Measurements from ENCODE around the gene SIL1. TPM values are rescaled to one million over a fixed set of nuclear protein-coding genes. Genes with fewer than 3 reads are reported as not detected.

The SIL1 gene
- total and polyA plus RNA-seq, 9 of the 15 experiments (the other 6 are each of a cell fraction or from before 2014, with no cell fraction given) = 1.3 to 30.5 (median 18.1) TPM

DNA sequence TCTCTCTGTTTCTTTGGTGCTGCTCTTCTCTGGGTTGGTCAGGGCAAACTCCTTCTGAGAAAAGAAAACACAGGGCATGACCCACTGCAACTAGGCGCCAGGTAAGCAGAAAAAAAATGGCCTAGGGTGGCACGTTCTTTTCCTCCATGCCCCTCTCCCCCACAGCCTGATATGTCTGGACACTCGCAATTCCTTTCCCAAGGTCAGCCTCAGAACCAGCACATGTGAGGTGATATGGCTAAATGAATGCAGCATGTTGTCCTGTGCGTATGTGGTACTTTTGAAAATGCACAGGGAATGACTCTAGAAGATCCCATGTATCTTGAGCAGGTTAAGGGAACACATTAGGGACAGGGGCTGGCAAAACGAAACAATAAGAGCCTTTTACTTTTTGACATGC, 77.0 kb downstream of the SIL1 start:
- H4K20me1 ChIP-seq (replicated peaks; ENCODE audit: control insufficient read depth, insufficient read depth, low read length) = no peaks in the 10 kb centered on the region

More for the DNA sequence above, 77.0 kb downstream of the SIL1 start:
- 57% methylated on average over 5 of the region's 5 CpGs for WGBS (ENCODE audit: insufficient coverage, low coverage, missing lambda C conversion rate)
- no peaks in the 10 kb centered on the region for H3K79me2 ChIP-seq (ENCODE audit: control insufficient read depth, insufficient read depth, low read length)
- H3K27me3 ChIP-seq (ENCODE audit: control insufficient read depth in 2 of 2, insufficient read depth in 2 of 2, low read length in 2 of 2) = no peaks in the 10 kb centered on the region
- in situ Hi-C loops (cut with MboI) = no loop called here
- peaks cover 14% of the 10 kb centered on the region; the same call in 2 of the 3 replicates for H3K36me3 ChIP-seq (ENCODE audit: control insufficient read depth, insufficient read depth, low read length)
- FAIRE-seq = no peak
- ATAC-seq = no peak
- no peak overlapping the region for H2AFZ ChIP-seq (ENCODE audit: low read depth, low read length)
- intact Hi-C loops (cut with micrococcal nuclease) = no loop called here
- ChIA-PET POLR2A (no interaction called here), CTCF (ENCODE audit: low intra/inter-chr PET ratio) (no interaction called here)
- no peaks in the 10 kb centered on the region for H3K9me1 ChIP-seq (ENCODE audit: control insufficient read depth, insufficient read depth, low read length)
- H3K9ac ChIP-seq (ENCODE audit: insufficient read depth in 1 of 2, low read depth in 2 of 2, low read length in 2 of 2) = no peak overlapping the region
- no peaks in the 10 kb centered on the region for H3K4me1 ChIP-seq (replicated peaks in 1 of 2; ENCODE audit: control insufficient read depth in 2 of 2, insufficient read depth in 2 of 2, low read length in 2 of 2)
- no peaks in the 10 kb centered on the region for H3K9me3 ChIP-seq (replicated peaks; ENCODE audit: control insufficient read depth, insufficient read depth, low read depth, low read length)
- H3K4me2 ChIP-seq (ENCODE audit: insufficient read depth, low read length) = no peak overlapping the region
- DNase-seq (ENCODE audit: extremely low read depth in 1 of 4, low spot score in 3 of 4) = no peak
- TF ChIP-seq, protein P1, sequence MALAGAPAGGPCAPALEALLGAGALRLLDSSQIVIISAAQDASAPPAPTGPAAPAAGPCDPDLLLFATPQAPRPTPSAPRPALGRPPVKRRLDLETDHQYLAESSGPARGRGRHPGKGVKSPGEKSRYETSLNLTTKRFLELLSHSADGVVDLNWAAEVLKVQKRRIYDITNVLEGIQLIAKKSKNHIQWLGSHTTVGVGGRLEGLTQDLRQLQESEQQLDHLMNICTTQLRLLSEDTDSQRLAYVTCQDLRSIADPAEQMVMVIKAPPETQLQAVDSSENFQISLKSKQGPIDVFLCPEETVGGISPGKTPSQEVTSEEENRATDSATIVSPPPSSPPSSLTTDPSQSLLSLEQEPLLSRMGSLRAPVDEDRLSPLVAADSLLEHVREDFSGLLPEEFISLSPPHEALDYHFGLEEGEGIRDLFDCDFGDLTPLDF (CRISPR knock-in tag; IDR thresholded peaks at IDR 0.05) = no peak
- TF ChIP-seq NRF1 (conservative IDR thresholded peaks at IDR 0.05 in 1 of 2, IDR thresholded peaks at IDR 0.05 in 1 of 2) (no peak), U2AF1 (optimal IDR thresholded peaks at IDR 0.05; ENCODE audit: low read depth, low read length) (no peak), CBX2 (IDR thresholded peaks at IDR 0.05; ENCODE audit: insufficient read depth, low read length, poor library complexity, severe bottlenecking) (no peak), ZNF408 (CRISPR knock-in tag; IDR thresholded peaks at IDR 0.05; ENCODE audit: low read depth) (no peak), CHCHD3 (CRISPR knock-in tag; IDR thresholded peaks at IDR 0.05) (no peak), KAT2B (IDR thresholded peaks at IDR 0.05; ENCODE audit: low read depth, low read length) (no peak), FOXA1 (IDR thresholded peaks at IDR 0.05; ENCODE audit: borderline replicate concordance) (no peak), PML (IDR thresholded peaks at IDR 0.05; ENCODE audit: low read length) (no peak), KDM2B (CRISPR knock-in tag; IDR thresholded peaks at IDR 0.05) (no peak)
- TF ChIP-seq, protein P2, sequence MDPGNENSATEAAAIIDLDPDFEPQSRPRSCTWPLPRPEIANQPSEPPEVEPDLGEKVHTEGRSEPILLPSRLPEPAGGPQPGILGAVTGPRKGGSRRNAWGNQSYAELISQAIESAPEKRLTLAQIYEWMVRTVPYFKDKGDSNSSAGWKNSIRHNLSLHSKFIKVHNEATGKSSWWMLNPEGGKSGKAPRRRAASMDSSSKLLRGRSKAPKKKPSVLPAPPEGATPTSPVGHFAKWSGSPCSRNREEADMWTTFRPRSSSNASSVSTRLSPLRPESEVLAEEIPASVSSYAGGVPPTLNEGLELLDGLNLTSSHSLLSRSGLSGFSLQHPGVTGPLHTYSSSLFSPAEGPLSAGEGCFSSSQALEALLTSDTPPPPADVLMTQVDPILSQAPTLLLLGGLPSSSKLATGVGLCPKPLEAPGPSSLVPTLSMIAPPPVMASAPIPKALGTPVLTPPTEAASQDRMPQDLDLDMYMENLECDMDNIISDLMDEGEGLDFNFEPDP (CRISPR knock-in tag; IDR thresholded peaks at IDR 0.05) = no peak
- TF ChIP-seq, protein P3, sequence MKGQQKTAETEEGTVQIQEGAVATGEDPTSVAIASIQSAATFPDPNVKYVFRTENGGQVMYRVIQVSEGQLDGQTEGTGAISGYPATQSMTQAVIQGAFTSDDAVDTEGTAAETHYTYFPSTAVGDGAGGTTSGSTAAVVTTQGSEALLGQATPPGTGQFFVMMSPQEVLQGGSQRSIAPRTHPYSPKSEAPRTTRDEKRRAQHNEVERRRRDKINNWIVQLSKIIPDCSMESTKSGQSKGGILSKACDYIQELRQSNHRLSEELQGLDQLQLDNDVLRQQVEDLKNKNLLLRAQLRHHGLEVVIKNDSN (CRISPR knock-in tag; IDR thresholded peaks at IDR 0.05) = no peak
- BruUV-seq (replicated peaks) = no TSS peak
- H3K27ac ChIP-seq (ENCODE audit: extremely low read depth, low read depth, low read length) = no peak overlapping the region
- no peak overlapping the region for H3K4me3 ChIP-seq
